Hematopoietic multipotent progenitor cell treated with erythropoietin and hydrocortisone succinate and interleukin-3 and kit ligand, for 4 days (in vitro differentiated cells): ENCODE data around the gene CTDP1.
"Not testable (repeated sequence)": the region's sequence is repeated elsewhere in the genome, so short reads cannot be mapped to it uniquely, and the experiment has no call there.

Experiments used
- DNase-seq: peaks from one replicate; pipeline ENCODE4 v3.0.0-alpha.2; 2015

CTDP1 gene

DNA sequence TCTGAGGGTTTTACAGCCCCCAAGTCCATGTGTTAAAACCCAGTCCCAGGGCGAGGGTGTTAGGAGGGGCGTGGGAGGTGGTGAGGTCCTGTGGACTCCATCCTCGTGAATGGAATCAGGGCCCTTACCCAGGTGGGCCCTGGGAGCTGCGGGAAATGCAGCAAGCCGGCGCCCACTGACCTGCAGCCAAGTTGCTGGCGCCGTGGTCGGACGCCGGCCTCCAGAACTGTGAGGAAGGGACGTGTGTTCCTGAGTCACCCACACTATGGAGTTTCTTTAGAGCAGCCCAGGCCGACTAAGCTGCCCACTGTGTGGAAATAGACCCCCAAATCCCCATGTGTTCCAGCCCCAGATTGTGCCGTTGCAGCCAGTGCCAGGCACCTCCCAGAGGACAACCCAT is 26.4 kb downstream of the CTDP1 start:
- no peak for DNase-seq

DNA sequence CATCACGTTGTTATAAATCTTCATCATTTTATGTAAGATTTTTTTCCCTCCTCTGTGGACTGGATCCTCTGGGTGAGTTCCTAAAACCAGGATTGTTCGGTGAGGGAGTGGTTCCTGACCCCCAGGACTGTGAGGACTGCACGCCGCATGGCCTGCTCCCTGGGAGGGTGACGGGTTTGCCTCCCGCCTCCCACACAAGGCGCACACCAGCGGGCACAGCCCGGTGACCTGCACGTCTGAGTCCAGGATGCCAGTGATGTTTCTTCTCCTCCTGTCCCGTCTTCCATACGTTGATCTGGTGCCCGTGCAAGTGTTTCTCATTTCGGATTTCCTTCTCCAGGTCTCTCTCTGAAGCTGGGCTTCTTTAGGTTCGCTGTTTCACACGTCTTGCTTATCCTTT is 27.1 kb downstream of the CTDP1 start:
- DNase-seq, result no peak

DNA sequence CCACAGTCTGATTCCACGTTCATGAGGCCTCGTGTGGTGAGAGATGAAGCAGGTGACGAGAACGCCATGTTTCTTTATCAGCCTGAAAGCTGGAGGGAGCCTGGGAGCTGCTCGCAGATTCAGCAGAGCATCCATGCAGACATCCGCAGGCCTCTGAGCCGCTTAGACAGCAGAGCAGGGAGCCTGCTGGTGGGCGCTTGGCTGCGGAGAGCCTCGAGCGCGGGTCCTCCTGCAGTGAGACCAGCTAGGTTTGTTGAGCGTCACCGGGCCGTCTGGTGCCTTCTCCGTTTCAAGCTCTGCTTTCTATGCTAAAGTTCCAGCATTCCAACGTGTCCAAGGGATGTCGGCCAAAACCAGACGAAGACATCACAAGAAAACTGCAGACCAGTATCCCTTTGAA is 27.6 kb downstream of the CTDP1 start:
- DNase-seq, result no peak

DNA sequence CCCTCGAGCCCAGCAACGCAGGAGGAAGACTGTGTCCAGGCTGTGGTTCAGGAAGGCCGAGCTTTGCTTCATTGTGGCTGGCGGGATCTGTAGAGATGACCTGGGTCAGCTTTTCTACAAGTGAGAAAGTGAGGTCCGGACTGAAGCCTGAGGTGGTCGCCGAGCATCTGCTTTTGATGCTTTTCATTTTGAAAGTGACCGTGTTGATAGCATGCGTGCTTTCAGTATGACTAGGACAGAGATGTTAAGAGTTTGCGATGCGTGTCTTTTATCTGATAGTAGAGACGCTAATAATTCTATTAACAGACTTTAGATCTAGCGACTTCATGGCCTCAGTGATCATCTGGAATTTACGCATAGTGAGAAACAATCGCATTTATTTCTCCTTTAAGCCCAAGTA is 28.1 kb downstream of the CTDP1 start:
- DNase-seq, result no peak

DNA sequence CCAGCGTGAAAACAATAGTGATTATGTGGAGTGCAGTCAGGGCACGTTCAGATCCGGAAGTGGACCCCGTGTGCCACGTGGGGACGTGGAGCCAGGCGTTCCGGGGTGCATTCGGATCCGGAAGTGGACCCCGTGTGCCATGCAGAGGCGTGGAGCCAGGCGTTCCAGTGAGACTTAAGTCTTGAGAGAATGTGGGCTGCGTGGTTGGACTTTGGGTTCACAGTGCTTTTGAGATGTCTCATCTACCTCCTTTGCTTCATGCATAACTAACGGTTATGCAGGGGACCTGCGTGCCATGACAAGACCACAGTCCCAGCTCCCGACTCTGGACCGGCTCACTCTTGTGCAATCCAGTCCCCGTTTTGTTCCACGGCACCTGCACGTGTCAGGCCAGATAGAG is 28.8 kb downstream of the CTDP1 start:
- no peak for DNase-seq

DNA sequence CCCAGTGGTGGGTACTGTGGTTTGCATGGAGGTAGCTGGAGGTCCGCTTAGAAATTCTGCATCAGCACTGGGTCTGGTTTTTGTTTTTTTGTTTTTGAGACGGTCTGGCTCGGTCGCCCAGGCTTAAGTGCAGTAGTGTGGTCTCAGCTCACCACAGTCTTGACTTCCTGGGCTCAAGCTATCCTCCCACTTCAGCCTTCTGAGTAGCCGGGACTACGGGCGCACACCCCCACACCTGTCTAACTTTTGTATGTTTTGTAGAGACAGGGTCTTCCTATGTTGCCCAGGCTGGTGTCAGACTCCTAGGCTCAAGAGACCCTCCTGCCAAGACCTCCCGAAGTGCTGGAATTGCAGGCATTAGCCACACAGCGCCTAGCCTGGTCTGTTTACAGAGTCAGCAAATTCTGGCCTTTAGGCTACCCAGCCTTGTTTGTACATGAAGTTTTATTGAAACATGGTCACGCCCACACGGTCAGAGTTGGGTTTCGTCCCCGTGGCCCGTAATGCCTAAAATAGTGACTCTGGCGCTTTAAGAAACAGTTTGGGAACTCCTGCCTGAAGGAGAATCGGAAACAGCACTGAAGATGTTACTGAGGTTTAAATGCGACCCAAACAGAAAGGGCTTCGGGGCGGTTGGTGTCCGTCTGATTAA is 32.7 kb downstream of the CTDP1 start:
- DNase-seq, result no peak

DNA sequence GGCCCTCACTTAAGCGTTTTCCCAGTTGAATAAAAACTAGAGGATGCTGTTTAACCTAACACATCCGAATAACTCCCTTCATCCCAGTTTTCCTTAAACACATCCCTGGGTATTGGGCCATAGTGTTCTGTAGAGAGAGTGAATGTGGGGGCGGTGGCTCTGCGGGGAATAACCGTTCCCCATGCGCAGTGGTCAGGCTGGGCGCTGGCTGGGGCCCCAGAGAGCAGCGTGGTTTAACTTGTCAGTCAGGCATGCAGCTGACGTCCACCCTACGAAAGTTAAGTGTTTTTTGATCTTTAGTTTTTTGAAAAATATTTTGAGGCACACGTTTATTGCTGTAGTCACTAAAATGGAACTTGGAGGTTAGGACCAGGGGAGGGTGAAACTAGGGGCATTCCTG is 33.7 kb downstream of the CTDP1 start:
- DNase-seq, result no peak

DNA sequence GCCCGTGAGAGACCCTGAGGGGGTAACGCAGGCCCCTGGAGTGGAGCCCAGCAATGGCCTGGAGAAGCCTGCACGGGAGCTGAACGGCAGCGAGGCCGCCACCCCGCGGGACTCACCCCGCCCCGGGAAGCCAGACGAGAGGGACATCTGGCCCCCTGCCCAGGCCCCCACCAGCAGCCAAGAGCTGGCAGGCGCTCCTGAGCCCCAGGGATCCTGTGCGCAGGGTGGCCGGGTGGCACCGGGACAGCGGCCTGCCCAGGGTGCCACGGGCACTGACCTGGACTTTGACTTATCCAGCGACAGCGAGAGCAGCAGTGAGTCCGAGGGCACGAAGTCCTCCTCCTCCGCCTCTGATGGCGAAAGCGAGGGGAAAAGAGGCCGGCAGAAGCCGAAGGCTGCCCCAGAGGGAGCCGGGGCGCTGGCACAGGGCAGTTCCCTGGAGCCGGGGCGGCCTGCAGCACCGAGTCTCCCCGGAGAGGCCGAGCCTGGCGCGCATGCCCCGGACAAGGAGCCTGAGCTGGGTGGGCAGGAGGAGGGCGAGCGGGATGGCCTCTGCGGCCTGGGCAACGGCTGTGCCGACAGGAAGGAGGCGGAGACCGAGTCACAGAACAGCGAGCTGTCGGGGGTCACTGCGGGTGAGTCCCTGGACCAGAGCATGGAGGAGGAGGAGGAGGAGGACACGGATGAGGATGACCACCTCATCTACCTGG is 35.1 kb downstream of the CTDP1 start:
- DNase-seq, result no peak

DNA sequence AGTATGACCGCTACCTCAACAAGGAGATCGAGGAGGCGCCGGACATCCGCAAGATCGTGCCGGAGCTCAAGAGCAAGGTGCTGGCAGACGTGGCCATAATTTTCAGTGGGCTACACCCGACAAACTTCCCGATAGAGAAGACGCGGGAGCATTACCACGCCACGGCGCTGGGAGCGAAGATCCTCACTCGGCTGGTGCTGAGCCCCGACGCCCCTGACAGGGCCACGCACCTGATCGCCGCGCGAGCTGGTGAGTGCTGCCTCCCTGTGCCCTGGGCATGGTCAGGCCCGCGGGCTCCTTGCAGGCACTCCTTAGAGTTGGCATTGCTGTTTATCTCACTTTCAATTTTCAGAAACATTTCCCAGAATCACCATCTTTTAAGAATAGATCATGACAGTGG is 35.7 kb downstream of the CTDP1 start:
- no peak for DNase-seq

DNA sequence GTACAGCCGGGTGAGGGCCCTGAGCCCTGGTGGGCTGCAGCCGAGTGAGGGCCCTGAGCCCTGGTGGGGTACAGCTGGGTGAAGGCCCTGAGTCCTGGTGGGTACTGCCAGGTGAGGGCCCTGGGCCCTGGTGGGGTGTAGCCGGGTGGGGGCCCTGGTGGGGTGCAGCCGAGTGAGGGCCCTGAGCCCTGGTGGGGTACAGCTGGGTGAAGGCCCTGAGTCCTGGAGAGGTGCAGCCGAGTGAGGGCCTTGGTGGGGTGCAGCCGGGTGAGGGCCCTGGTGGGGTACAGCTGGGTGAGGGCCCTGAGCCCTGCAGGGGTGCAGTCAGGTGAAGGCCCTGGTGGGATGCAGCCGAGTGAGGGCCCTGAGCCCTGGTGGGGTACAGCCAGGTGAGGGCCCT is 37.5 kb downstream of the CTDP1 start:
- DNase-seq, result no peak

DNA sequence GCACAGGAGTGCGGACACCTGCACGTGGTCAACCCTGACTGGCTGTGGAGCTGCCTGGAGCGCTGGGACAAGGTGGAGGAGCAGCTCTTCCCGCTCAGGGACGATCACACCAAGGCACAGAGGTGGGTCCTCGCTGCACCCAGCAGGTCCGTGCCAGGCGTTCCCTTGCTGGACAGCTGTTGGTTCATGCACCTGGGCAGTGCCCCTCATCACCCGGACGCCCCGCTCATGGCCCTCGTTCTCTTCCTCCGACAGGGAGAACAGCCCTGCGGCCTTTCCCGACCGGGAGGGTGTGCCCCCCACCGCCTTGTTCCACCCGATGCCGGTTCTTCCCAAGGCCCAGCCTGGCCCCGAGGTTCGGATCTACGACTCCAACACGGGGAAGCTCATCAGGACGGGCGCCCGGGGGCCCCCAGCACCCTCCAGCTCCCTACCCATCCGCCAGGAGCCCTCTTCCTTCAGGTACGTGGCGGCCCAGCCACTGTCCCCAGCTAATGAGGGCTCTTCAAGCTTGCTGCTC is 38.0 kb downstream of the CTDP1 start:
- DNase-seq, result no peak

DNA sequence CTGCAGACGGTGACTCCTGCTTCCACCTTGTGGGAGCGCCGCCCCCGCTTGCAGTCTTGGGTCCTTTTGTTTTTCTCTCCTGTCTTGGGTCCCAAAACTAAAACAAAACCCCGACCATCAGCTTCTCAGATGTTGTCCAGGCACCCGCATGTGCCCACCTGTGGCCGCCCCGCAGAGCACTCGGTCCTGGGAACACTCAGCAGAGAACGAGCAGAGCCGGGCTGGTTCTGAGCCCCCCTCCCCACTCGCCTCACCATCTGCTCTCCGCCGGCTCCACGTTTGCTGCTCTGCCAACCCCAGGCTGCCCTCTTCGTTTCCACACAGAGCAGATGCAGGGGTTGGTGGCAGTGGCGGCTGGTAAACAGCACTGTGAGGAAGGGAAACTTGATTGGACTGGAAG is 38.5 kb downstream of the CTDP1 start:
- no peak for DNase-seq

DNA sequence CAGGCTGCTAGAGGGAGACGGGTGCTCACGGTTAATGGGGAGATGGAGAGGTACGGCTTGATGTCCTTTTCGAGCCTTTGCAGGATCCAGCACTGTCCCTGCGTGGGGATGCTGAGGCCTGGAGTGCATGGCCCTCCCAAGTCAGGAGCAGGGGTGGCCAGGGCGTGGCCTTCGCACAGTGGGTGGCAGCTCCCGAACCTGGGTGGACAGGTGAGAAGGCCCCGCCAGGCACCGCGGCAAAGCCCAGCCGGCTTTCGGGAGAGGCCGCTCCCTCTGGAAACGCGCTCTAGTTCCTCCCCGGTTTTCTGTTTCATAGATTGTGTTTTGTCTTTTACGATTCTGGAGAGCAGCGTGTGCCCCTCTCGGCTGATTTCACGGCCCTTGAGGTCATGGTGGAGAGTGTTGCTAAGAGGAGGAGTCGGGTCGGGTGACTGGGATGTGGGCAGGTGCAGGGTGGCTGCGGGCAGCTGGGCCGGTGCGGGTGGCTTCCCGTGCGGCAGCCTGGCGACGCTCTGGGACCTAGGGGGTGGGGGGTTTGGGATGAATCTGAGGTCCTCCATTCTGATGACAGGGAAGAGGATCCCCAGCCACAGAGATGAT is 39.4 kb downstream of the CTDP1 start:
- no peak for DNase-seq

DNA sequence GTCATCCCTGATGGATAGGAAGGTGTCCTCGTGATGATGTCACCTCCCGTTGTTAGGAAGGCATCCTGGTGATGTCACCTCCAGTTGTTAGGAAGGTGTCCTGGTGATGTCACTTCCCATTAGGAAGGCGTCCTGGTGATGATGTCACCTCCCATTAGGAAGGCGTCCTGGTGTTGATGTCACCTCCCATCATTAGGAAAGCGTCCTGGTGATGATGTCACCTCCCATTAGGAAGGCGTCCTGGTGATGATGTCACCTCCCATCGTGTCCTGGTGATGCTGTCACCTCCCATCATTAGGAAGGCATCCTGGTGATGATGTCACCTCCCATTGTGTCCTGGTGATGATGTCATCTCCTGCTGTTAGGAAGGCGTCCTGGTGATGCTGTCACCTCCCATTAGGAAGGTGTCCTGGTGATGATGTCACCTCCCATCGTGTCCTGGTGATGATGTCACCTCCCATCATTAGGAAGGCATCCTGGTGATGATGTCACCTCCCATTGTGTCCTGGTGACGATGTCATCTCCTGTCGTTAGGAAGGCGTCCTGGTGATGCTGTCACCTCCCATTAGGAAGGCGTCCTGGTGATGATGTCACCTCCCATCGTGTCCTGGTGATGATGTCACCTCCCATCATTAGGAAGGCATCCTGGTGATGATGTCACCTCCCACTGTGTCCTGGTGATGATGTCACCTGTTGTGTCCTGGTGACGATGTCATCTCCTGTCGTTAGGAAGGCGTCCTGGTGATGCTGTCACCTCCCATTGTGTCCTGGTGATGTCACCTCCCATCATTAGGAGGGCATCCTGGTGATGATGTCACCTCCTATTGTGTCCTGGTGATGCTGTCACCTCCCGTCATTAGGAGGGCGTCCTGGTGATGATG is 40.1 kb downstream of the CTDP1 start:
- not testable (repeated sequence) for DNase-seq

DNA sequence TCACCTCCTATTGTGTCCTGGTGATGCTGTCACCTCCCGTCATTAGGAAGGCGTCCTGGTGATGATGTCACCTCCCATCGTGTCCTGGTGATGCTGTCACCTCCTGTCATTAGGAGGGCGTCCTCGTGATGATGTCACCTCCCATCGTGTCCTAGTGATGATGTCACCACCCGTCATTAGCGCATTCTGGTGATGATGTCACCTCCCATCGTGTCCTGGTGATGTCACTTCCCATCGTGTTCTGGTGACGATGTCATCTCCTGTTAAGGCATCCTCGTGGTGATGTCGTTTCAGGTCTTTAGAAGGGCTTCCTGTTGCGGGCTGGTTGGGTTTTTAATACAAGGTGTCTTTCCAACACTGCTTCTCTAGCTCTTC is 40.7 kb downstream of the CTDP1 start:
- DNase-seq, result peak; percentile 19

DNA sequence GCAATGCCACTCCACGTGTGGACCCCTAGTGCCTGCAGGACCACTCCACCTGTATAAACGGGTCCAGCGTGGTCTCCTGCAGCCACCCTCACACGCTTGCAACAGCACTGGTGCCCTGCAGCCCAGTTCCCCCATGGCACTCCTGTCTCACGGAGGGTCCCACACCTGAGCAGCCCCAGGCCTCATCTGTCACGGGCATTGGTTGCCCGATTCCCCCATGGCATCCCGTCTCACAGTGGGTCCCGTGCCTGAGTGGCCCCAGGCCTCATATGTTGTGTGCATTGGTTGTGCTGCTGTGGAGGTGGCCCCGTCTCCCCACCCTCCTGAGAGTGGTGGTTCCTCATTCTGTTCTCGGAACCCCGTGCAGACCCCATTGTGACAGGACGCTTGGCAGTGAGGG is 43.4 kb downstream of the CTDP1 start:
- no peak for DNase-seq

DNA sequence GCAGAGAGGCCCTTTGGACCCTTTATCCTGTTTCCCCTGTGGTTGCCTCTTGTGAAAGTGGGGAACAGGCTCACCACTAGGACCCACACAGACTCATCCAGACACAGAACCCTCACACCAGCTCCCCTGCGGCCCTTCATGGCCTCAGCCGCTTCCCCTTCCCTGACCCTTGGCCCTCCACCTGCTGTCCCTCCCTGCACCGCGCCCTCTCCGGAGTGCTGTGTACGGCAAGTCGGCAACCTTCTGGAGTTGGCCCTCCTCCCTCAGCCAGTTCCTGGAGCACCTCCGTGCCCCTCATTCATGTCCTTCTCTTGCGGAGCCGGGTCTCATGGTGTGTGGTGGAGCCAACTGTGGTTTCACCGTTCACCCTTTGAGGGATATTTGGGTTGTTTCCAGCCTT is 44.0 kb downstream of the CTDP1 start:
- DNase-seq, result no peak

DNA sequence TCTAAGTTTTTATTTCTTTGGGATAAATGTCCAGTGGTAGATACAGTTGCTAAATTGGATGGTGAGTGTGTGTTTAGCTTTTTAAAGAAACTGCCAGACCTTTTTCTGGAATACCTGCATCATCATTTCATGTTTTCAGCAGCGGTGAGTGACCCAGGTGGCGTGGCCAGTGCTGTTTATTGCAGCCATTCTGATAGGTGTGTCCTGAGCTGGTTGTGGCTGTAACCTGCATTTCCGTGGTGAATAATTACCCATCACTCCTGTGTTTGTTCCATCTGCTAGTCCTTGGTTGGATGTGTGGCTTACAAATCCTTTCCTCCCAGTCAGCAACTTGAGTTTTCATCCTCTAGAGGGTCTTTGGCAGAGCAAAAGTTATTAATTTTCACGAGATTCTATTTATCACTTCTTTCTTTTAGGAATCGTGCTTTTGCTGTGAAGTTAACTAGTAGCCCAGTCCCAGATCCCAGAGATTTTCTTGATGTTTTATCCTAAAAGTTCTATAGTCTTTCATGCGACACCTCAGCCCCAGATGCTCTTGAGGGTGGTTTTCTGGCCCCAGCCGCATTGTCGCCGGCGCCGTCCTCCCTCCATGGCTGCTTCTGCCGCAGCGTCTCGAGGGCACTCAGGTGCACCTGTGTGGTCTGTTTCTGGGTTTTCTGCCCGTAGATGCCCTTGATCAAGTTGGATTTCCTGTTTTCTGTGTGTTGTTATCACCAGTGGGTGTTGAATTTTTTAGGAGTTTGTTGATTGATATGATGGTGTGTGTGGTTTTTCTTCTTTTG is 44.9 kb downstream of the CTDP1 start:
- no peak for DNase-seq

DNA sequence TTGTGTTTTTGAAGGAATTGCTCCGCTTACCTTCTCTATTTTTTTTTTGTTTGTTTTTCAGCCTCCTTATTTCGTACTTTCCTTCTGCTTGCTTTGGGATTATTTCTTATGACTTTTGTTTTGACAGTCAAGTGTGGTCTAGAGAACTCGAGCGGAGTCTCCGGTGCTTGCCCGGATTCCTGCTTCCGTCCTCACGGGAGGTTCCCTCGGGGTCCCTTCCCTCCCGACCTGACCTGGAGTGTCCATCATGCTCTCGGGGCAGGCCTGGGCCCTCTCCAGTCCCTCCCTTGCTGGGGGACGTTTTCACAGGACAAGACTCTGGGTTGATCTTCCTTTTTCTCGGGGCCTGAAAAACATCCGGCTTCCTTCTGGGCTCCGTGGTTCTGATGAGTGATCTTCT is 45.9 kb downstream of the CTDP1 start:
- DNase-seq, result no peak

DNA sequence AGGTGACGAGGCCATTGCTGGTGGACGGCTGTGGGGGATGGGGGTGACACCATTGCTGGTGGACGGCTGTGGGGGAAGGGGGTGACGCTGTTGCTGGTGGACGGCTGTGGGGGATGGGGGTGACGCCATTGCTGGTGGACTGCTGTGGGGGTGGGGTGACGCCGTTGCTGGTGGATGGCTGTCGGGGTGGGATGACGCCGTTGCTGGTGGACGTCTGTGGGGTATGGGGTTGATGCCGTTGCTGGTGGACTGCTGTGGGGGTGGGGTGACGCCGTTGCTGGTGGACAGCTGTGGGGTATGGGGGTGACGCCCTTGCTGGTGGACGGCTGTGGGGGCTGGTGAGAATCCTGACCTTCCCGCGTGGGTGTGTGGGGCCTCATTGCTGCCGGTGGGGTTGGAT is 47.1 kb downstream of the CTDP1 start:
- no peak for DNase-seq

DNA sequence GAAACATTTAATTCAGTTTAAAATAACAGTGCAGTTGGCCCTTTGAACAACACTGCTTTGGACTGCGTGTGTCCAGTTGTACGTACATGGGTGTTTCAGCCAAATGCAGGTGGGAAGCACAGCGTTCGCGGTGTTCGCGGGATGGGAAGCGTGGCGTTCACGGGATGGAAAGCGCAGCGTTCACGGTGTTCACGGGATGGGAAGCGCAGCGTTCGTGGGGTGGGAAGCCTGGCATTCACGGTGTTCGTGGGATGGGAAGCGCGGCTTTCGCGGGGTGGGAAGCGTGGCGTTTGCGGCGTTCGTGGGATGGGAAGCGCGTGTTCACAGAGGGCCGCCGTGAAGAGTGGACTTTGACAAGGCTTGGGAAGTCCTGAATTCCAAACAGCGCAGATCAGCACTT is 47.6 kb downstream of the CTDP1 start:
- DNase-seq, result no peak

DNA sequence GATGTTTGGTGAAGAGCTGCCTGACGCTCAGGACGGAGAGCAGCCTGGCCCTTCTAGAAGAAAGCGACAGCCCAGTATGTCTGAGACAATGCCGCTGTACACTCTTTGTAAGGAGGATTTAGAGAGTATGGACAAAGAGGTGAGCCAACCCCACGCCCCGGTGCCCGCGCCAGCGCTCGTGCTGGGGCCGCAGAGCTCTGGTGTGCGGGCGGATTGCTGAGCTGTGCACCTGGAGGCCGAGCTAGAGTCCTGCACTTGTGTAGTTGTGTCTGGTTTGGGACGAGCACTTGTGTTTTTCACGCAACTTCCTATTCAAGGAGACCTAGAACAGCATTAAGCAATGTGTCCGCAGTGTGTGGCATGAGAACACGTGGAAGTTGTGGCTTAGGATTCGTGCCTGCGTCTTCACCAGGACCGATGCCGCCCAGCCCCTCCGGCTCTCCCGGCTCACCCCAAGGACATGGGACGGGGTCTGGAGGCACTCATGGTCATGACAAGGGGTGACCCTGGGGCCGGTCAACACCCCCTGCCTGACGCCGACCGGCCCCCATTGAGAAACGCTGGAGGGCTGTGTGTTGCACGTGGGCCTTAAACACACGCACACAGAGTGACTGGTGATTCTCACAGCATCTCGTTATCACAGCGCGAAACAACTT is 49.5 kb downstream of the CTDP1 start:
- DNase-seq, result no peak
